OCI-LY3 (cell line): ENCODE measurements around the gene GEMIN2.

ENCODE experiments used
- EZH2phosphoT487 ChIP-seq: fragments of 200-600 bp; shearing (Covaris generic); IDR thresholded peaks from 2 replicates; pipeline ENCODE4 v1.6.1; 2018; ENCODE audit warnings: antibody characterized with exemption, mixed run types, low read depth
- TF ChIP-seq, protein P1 (sequence below): fragments of 200-600, 300-600 bp; sonication (generic); IDR thresholded peaks from 2 replicates; pipeline ENCODE4 v1.5.1; 2014; ENCODE audit warnings: antibody characterized with exemption, low read length, low read depth

DNA sequence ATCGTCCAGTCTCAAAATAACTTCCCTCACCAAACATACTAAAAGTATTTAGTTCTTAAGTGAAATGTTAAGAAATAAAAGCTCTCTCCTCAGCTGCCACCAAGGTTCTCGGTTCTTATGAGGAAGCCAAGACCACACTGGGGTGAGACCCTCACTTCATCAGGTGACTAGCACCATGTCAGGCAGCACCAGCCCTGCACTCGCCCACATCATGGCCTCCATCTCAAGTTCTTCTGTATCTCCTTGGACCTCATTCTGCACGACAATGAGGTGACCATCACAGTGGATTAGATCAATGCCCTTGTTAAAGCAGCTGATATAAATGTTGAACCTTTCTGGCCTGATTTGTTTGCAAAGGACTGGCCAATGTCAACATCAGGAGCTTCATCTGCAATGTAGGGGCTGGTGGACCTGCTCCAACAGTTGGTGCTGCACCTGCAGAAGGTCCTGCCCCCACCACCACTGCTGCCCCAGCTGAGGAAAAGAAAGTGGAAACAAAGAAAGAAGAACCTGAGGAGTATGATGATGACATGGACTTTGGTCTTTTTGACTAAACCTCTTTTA, 23.5 kb upstream of the GEMIN2 start:
- TF ChIP-seq, protein P1, sequence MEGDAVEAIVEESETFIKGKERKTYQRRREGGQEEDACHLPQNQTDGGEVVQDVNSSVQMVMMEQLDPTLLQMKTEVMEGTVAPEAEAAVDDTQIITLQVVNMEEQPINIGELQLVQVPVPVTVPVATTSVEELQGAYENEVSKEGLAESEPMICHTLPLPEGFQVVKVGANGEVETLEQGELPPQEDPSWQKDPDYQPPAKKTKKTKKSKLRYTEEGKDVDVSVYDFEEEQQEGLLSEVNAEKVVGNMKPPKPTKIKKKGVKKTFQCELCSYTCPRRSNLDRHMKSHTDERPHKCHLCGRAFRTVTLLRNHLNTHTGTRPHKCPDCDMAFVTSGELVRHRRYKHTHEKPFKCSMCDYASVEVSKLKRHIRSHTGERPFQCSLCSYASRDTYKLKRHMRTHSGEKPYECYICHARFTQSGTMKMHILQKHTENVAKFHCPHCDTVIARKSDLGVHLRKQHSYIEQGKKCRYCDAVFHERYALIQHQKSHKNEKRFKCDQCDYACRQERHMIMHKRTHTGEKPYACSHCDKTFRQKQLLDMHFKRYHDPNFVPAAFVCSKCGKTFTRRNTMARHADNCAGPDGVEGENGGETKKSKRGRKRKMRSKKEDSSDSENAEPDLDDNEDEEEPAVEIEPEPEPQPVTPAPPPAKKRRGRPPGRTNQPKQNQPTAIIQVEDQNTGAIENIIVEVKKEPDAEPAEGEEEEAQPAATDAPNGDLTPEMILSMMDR, result no peak
- TF ChIP-seq EZH2phosphoT487, result no peak
